Testis (tissue), 2 donors: ENCODE measurements around the gene RASSF8.

Experiments
- CTCF ChIP-seq, 3 experiments: fragments of 450-650 bp in 2 of 3; fragments of 200-600 bp in 1 of 3; sonication (generic) in 1 of 3; IDR thresholded peaks; one replicate each; pipeline ENCODE4 v1.5.1; 2016 to 2019; ENCODE audit warnings: antibody characterized with exemption in 3 of 3, mild to moderate bottlenecking in 2 of 3, moderate library complexity in 1 of 3
- POLR2A ChIP-seq: fragments of 450-650 bp; IDR thresholded peaks from one replicate; pipeline ENCODE4 v1.6.1; 2017; ENCODE audit warnings: antibody characterized with exemption, mild to moderate bottlenecking, moderate library complexity

DNA sequence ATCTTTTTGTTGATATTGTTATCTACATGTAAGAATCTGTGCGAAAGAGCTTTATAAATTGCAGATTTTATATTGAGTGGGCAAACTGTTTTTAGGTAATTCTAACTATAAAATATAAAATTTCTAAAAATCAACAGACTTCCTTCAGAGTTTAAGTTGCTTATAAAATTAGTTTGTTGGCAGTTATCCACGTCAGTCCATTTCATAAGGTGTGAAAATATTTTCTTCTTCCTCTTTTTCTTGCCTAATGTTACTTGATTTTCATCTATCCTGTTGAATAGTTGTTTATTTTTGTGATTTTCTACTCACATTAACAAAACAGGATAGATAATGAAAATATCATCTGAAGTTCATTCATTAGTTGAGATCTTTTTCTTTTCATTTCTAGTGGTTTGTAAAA is 58.0 kb downstream of the RASSF8 start:
- TF ChIP-seq POLR2A (no peak), CTCF (IDR thresholded peaks at IDR 0.05) (no peak)
